Astrocyte of the cerebellum (primary cell): ENCODE results near the gene GNB5.

Experiments
- DNase-seq: peaks from one replicate; pipeline ENCODE4 v3.0.0-alpha.2; 2011; ENCODE audit warnings: low read depth
- H3K4me3 ChIP-seq: 2 replicates; pipeline ENCODE4 v1.5.1; 2011; ENCODE audit warnings: mild to moderate bottlenecking, low read depth, low read length, moderate library complexity
- in situ Hi-C: cut with HindIII; loops from 2 replicates; pipeline ENCODE4 v1.10.0; 2017; ENCODE audit warnings: low sequenced_read_pairs
- TF ChIP-seq, protein P1 (sequence below): IDR thresholded peaks from 2 replicates; pipeline ENCODE4 v1.5.1; 2012; ENCODE audit warnings: low read length, low read depth, moderate library complexity, mild to moderate bottlenecking; ENCODE audit errors: missing control alignments

GNB5 gene

DNA sequence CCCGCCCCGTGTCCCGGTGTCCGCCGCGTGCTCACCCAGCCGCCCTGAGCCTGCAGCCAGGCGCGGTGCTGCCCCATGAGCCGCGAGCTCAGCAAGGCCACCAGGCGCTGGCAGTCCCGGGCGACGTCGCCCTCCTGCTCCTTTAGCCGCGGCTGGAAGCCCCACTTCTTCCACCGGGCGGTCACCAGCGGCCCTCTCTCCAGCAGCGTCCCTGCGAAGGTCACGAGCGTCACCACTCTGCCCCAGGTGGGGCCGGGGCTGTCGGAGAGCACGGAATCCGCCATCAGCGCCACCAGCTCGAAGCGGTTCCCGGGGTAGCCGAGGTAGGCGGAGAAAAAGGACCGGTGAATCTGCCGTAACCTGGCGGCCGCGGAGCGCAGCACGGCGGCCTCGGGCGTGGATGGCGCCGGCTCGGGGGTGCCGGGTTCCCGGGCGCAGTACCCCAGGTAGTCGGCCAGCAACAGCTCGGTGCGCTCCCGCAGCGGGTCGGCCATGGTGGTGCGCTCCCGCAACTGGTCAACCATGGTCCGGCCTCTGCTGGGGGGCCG lies 78.9 kb downstream of the GNB5 start:
- DNase-seq = no peak
- peak overlapping the region; percentile 30 for H3K4me3 ChIP-seq
- in situ Hi-C loops = no loop called here
- TF ChIP-seq, protein P1, sequence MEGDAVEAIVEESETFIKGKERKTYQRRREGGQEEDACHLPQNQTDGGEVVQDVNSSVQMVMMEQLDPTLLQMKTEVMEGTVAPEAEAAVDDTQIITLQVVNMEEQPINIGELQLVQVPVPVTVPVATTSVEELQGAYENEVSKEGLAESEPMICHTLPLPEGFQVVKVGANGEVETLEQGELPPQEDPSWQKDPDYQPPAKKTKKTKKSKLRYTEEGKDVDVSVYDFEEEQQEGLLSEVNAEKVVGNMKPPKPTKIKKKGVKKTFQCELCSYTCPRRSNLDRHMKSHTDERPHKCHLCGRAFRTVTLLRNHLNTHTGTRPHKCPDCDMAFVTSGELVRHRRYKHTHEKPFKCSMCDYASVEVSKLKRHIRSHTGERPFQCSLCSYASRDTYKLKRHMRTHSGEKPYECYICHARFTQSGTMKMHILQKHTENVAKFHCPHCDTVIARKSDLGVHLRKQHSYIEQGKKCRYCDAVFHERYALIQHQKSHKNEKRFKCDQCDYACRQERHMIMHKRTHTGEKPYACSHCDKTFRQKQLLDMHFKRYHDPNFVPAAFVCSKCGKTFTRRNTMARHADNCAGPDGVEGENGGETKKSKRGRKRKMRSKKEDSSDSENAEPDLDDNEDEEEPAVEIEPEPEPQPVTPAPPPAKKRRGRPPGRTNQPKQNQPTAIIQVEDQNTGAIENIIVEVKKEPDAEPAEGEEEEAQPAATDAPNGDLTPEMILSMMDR = peak; percentile 8

- peak overlapping the region; percentile 30 for H3K4me3 ChIP-seq
- no peak for DNase-seq
- in situ Hi-C loops = no loop called here
- TF ChIP-seq, protein P1 = no peak
Measured at GRCh38 chr15:52111517-52112202, 79.5 kb downstream of the GNB5 start.

DNA sequence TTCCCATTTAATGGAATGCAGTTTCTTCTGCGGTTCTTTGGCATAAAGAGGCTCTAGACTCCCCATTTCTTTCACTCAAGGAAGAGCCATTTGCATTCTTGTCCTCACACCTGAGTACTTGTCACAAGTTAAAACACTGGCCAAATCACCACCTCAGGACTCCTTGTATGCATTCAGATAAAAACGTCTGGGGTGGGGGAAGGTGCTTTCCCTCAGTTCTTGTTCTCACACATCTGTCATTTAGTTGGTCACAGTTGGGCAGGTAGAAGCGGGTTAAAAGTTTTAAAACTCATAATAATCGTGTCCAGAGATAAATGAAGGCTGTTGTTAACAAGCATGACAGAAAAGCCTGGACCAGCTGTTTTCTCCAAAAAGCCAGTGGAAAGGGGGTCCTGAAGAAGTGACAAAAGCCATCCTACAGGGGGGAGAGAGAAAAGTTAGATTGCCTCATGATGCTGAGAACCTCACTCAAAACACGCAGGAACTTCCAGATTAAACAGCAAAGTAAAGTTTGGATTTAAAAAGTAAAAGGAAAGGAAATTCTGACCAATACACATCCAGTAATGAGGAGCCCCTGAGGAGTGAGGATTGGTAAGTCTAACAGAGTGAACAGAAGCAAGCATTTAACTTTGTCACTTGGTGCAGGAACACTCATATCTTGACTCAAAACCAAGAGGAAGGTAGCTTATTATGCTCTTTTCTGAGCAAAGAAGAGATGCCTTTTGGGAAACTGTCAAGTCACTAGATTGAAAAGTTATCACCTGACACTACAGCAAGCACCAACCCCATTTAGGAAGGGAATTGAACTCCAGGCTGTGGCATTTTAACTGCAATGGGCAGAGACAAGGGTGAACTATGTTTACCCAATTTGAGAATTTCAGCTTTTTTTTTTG lies 81.4 kb downstream of the GNB5 start:
- in situ Hi-C loops = no loop called here
- no peak overlapping the region for H3K4me3 ChIP-seq

GRCh38 chr15:52107238-52107637 lies 84.0 kb downstream of the GNB5 start:
- in situ Hi-C loops = no loop called here
- TF ChIP-seq, protein P1 = no peak
- H3K4me3 ChIP-seq = no peak overlapping the region
- DNase-seq = no peak

More for the DNA sequence above, 81.4 kb downstream of the GNB5 start:
- DNase-seq = no peak
- TF ChIP-seq, protein P1 = no peak

- no peak overlapping the region for H3K4me3 ChIP-seq
- DNase-seq = no peak
- TF ChIP-seq, protein P1 = no peak
- in situ Hi-C loops = no loop called here
Measured at GRCh38 chr15:52106641-52107040, 84.6 kb downstream of the GNB5 start.

DNA sequence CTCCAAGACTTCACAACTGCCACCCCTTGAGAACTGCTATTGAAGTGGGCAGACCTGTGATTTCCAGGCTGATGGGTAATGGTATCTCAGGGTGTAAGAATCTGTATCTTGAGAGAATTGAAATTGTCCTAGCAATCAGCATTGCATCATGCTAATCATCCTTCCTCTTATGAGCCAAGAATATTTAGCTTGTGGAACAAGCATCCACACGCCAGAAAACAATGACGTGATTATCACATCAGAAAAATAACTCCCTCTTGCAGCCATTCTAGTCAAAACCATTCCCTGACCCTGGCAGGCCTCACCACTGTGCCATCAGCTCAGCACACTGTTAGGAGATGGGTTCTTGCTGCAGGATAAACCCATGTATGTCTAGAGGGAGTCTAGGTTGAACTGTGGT lies 85.3 kb downstream of the GNB5 start:
- H3K4me3 ChIP-seq = no peak overlapping the region
- in situ Hi-C loops = no loop called here
- TF ChIP-seq, protein P1 = no peak
- DNase-seq = no peak
